ENCODE data around the gene GPR161. TPM values are rescaled to one million over a fixed set of nuclear protein-coding genes. Genes with fewer than 3 reads are reported as not detected.

The GPR161 gene
- total RNA-seq, 6 donors from 2014 or later = 1.0 to 13.6 (median 8.5) TPM

- H3K36me3 ChIP-seq = peaks cover 0 to 12% (median 1%) of the 10 kb centered on the region in 4 donors
- H3K4me3 ChIP-seq = no peak overlapping the region
- TF ChIP-seq EP300 (IDR thresholded peaks at IDR 0.05) = no peak
- no peak for TF ChIP-seq CTCF (IDR thresholded peaks at IDR 0.05)
- no peak for TF ChIP-seq POLR2A (IDR thresholded peaks at IDR 0.05)
- TF ChIP-seq POLR2AphosphoS5 (IDR thresholded peaks at IDR 0.05) = no peak
- 79 to 85% methylated on average over 9 to 16 of the region's 16 CpGs for WGBS, 2 donors
- no peaks in the 10 kb centered on the region for H3K27me3 ChIP-seq
- H3K27ac ChIP-seq = no peak overlapping the region
- DNase-seq (no peak), ATAC-seq (ENCODE audit: low FRiP score in 2 of 2) (no peak)
- no peaks in the 10 kb centered on the region for H3K4me1 ChIP-seq
- no peaks in the 10 kb centered on the region for H3K9me3 ChIP-seq
Measured at GRCh38 chr1:168092566-168093355, 44.0 kb downstream of the GPR161 start.

GRCh38 chr1:168091720-168092550 lies 44.8 kb downstream of the GPR161 start:
- TF ChIP-seq POLR2AphosphoS5 (IDR thresholded peaks at IDR 0.05) = no peak
- no peak for TF ChIP-seq POLR2A (IDR thresholded peaks at IDR 0.05)
- TF ChIP-seq EP300 (IDR thresholded peaks at IDR 0.05) = no peak
- TF ChIP-seq CTCF (IDR thresholded peaks at IDR 0.05) = no peak
- 67 to 83% methylated on average over 7 to 8 of the region's 8 CpGs for WGBS, 2 donors
- Histone ChIP-seq H3K36me3 (peaks cover 0 to 19% (median 1%) of the 10 kb centered on the region in 4 donors), H3K4me1 (no peaks in the 10 kb centered on the region), H3K27me3 (no peaks in the 10 kb centered on the region), H3K9me3 (no peaks in the 10 kb centered on the region), H3K27ac (no peak overlapping the region), H3K4me3 (no peak overlapping the region)
- DNase-seq (no peak), ATAC-seq (ENCODE audit: low FRiP score in 2 of 2) (no peak)

GRCh38 chr1:168091063-168091462 lies 45.7 kb downstream of the GPR161 start:
- H3K4me1 ChIP-seq = no peaks in the 10 kb centered on the region
- DNase-seq = no peak
- H3K27me3 ChIP-seq = no peaks in the 10 kb centered on the region
- no peak overlapping the region for H3K27ac ChIP-seq
- no peak overlapping the region for H3K4me3 ChIP-seq
- H3K9me3 ChIP-seq = no peaks in the 10 kb centered on the region
- ATAC-seq (ENCODE audit: low FRiP score in 2 of 2) = no peak
- TF ChIP-seq POLR2AphosphoS5 (IDR thresholded peaks at IDR 0.05) (no peak), EP300 (IDR thresholded peaks at IDR 0.05) (no peak), POLR2A (IDR thresholded peaks at IDR 0.05) (no peak), CTCF (IDR thresholded peaks at IDR 0.05) (no peak)
- WGBS, 2 donors = 95 to 97% methylated on average over 9 of the region's 9 CpGs
- H3K36me3 ChIP-seq = peaks cover 0 to 12% (median 0%) of the 10 kb centered on the region in 4 donors

GRCh38 chr1:168090395-168090794 lies 46.3 kb downstream of the GPR161 start:
- Histone ChIP-seq H3K4me3 (no peak overlapping the region), H3K36me3 (peaks cover 0 to 12% (median 0%) of the 10 kb centered on the region in 4 donors), H3K9me3 (no peaks in the 10 kb centered on the region), H3K4me1 (peaks cover 0 to 1% (median 0%) of the 10 kb centered on the region in 4 donors), H3K27ac (no peak overlapping the region), H3K27me3 (no peaks in the 10 kb centered on the region)
- DNase-seq (no peak), ATAC-seq (ENCODE audit: low FRiP score in 2 of 2) (no peak)
- 88 to 90% methylated on average over 14 of the region's 14 CpGs for WGBS, 2 donors
- no peak for TF ChIP-seq POLR2AphosphoS5 (IDR thresholded peaks at IDR 0.05)

GRCh38 chr1:168089979-168090337 lies 46.8 kb downstream of the GPR161 start:
- DNase-seq (no peak), ATAC-seq (ENCODE audit: low FRiP score in 2 of 2) (no peak)
- no peak overlapping the region for H3K27ac ChIP-seq
- no peaks in the 10 kb centered on the region for H3K9me3 ChIP-seq
- TF ChIP-seq POLR2A (IDR thresholded peaks at IDR 0.05) (no peak), POLR2AphosphoS5 (IDR thresholded peaks at IDR 0.05) (no peak), CTCF (IDR thresholded peaks at IDR 0.05) (no peak), EP300 (IDR thresholded peaks at IDR 0.05) (no peak)
- peaks cover 1 to 5% (median 2%) of the 10 kb centered on the region in 4 donors for H3K4me1 ChIP-seq
- WGBS, 2 donors = 89 to 93% methylated on average over 2 of the region's 2 CpGs
- peaks cover 0 to 12% (median 0%) of the 10 kb centered on the region in 4 donors for H3K36me3 ChIP-seq
- H3K4me3 ChIP-seq = no peak overlapping the region
- H3K27me3 ChIP-seq = no peaks in the 10 kb centered on the region
